Right lobe of liver (tissue), 5 donors: Measurements from ENCODE around the gene KIF11. TPM values are rescaled to one million over a fixed set of nuclear protein-coding genes. Genes with fewer than 3 reads are reported as not detected.

ENCODE experiments used
- small RNA-seq, 2 experiments: library from RNA; depleted of rRNA; stranded (forward); fragments of <200 nt; gene quantifications; one replicate each; pipeline ENCODE3, GENCODE V24; 2016
- total RNA-seq, 6 experiments: library from RNA; depleted of rRNA in 2 of 6; stranded (reverse); fragments of >200 nt in 2 of 6; fragmentation: NEBNext Ultra II Directional in 3 of 6; extraction: Animal tissue kit (Norgen Biotek cat#: 25700) in 3 of 6; gene quantifications; one replicate each; pipeline versions ENCODE4 v1.1.0 to v1.2.4, GENCODE V29; 2016 to 2023
- donor health status: DM: no; HTN: no; CAD: no.
- donor health status: DM: no; HTN: no; CAD: no.
- donor health status: DM: no; HTN: yes; CAD: no.
- donor health status: DM: no; HTN: yes; CAD: no.

Gene KIF11
- total RNA-seq, 6 experiments from 2014 or later = 0.35 to 1.4 (median 0.83) TPM

Small RNA genes lying within 50 kb of the gene (small RNA-seq; reads per million reads assigned to genes)
- 0 reads per million in 2 experiments for gene RN7SL644P

Other genes starting within 250 kb of the KIF11 start
- gene IDE, start 19.0 kb upstream of the KIF11 start, total RNA-seq = 10 to 100 TPM; 25.6 to 31.4 (median 29.2) TPM
- 10 to 100 TPM; 26.8 to 73.2 (median 42.0) TPM for gene HHEX, start 96.8 kb downstream of the KIF11 start, total RNA-seq